ENCODE results near the gene BHLHE41.

DNA sequence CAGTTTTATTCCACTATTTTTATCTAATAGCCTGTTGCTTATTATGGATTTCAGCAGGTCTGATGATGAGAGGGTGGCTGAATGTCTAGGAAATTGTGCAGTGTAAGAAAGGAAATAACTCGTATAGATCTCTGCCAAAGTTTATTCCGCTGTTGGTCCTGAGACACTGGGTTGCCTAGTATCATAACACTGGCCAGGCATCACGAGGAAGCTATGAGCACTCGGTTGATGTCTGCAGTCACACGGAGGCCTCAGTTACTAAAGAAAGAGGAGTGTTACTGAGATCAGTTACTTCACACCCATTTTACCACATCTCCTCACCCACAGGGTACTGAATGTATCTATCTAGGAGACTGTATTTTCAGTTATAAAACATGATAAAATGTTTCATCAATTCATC lies 21.9 kb downstream of the BHLHE41 start:
- TF ChIP-seq CTCF (IDR thresholded peaks at IDR 0.05; ENCODE audit: poor library complexity) (no peak), EZH2 (IDR thresholded peaks at IDR 0.05; ENCODE audit: borderline replicate concordance) (no peak)

Data from hepatocyte (in vitro differentiated cells).